ENCODE data around the gene SLC39A12. TPM values are rescaled to one million over a fixed set of nuclear protein-coding genes. Genes with fewer than 3 reads are reported as not detected.

Gene SLC39A12
- not detected in 2 replicates for total RNA-seq

DNA sequence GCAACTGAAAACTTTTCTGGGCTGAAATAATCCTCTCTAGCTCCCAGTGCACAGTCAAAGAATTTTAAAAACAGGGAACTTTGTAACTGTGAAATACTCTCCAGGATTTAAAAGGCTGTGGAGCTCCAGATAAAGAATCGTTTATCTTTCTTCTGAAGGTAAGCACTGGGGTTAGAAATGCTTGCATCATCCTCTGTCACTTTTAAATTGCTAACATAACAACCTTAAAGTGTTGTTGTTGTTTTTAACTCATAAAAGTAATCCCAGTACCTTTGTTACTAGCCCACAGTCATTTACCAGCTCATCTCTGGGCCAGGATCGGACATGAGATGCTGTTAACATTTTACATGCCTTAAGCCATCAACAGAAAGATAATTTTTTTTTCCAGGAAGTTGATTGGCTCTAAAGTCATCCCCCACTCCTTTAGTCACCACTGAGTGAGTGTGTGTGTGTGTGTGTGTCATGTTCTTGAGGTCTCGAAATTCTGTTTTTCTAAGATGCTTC lies at the start of gene SLC39A12:
Gene SLC39A12, plus strand, starts transcription at position 51 of the 504 bp plus-strand sequence. CDS start 1,359 bp downstream, outside the sequence.

Other genes with a start within 250 kb of the SLC39A12 start
- gene TMEM236, start 199.7 kb upstream of the SLC39A12 start, total RNA-seq, result under 0.01 TPM in 2 replicates
- under 0.01 TPM in 2 replicates for gene MRC1, start 142.6 kb upstream of the SLC39A12 start, total RNA-seq
- 6.7 and 9.0 TPM in 2 replicates for gene CACNB2, start 188.5 kb downstream of the SLC39A12 start, total RNA-seq